ENCODE measurements around the gene ARNT2.
"Not testable (repeated sequence)": the region's sequence is repeated elsewhere in the genome, so short reads cannot be mapped to it uniquely, and the experiment has no call there.

ARNT2 gene

GRCh38 chr15:80404057-80404760, at the start of gene ARNT2:
Gene ARNT2, plus strand, starts transcription at chr15:80404382. Its CDS starts 134 bp downstream, at chr15:80404516.
- DNase-seq = no peak

- no peak for DNase-seq
Measured at GRCh38 chr15:80367094-80367493, 37.1 kb upstream of the ARNT2 start.

GRCh38 chr15:80367661-80368060, 36.5 kb upstream of the ARNT2 start:
- no peak for DNase-seq

- DNase-seq = no peak
Measured at GRCh38 chr15:80371924-80372323, 32.3 kb upstream of the ARNT2 start.

GRCh38 chr15:80374441-80374840, 29.7 kb upstream of the ARNT2 start:
- no peak for DNase-seq

- no peak for DNase-seq
Measured at GRCh38 chr15:80375968-80376891, 28.0 kb upstream of the ARNT2 start.

GRCh38 chr15:80379693-80380092, 24.5 kb upstream of the ARNT2 start:
- DNase-seq = no peak

- no peak for DNase-seq
Measured at GRCh38 chr15:80380154-80380553, 24.0 kb upstream of the ARNT2 start.

GRCh38 chr15:80382285-80382684, 21.9 kb upstream of the ARNT2 start:
- DNase-seq = no peak

GRCh38 chr15:80384432-80384831, 19.8 kb upstream of the ARNT2 start:
- DNase-seq = no peak

- DNase-seq = no peak
Measured at GRCh38 chr15:80386151-80386550, 18.0 kb upstream of the ARNT2 start.

- DNase-seq = no peak
Measured at GRCh38 chr15:80388326-80388725, 15.9 kb upstream of the ARNT2 start.

- no peak for DNase-seq
Measured at GRCh38 chr15:80389370-80389769, 14.8 kb upstream of the ARNT2 start.

GRCh38 chr15:80390942-80391341, 13.2 kb upstream of the ARNT2 start:
- DNase-seq = not testable (repeated sequence)

GRCh38 chr15:80395616-80396015, 8.6 kb upstream of the ARNT2 start:
- DNase-seq = no peak

GRCh38 chr15:80396096-80396495, 8.1 kb upstream of the ARNT2 start:
- DNase-seq = no peak

- no peak for DNase-seq
Measured at GRCh38 chr15:80399508-80399907, 4.7 kb upstream of the ARNT2 start.

- no peak for DNase-seq
Measured at GRCh38 chr15:80401456-80401855, 2.7 kb upstream of the ARNT2 start.

GRCh38 chr15:80402339-80402738, 1.8 kb upstream of the ARNT2 start:
- DNase-seq = no peak

- no peak for DNase-seq
Measured at GRCh38 chr15:80403712-80404056, 498 bp upstream of the ARNT2 start.

GRCh38 chr15:80404761-80405553, 775 bp downstream of the ARNT2 start:
- DNase-seq = peak in 1 of 2 experiments; percentile 1

- DNase-seq = no peak
Measured at GRCh38 chr15:80405554-80405850, 1.3 kb downstream of the ARNT2 start.

GRCh38 chr15:80405970-80406369, 1.8 kb downstream of the ARNT2 start:
- DNase-seq = no peak

Data from stimulated activated CD4-positive, alpha-beta T cell treated with anti-CD3 and anti-CD28 coated beads, Interleukin-4, amount 100 ng/mL, for 4 hours (primary cell).